Activated CD8-positive, alpha-beta T cell treated with anti-CD3 and anti-CD28 coated beads for 36 hours (primary cell): ENCODE results near the gene GPRC5A. TPM values are rescaled to one million over a fixed set of nuclear protein-coding genes. Genes with fewer than 3 reads are reported as not detected.

Experiments
- ATAC-seq: fragments of 200-7000 bp; cut with Tn5 transposase; one replicate; pipeline ENCODE4 v1.10.0; 2021; ENCODE audit warnings: mild to moderate bottlenecking, moderate library complexity
- CTCF ChIA-PET: fragments of 350-600 bp; sonication (Branson Sonifier 250); formaldehyde crosslinking; loops from one replicate; lab custom pipeline; 2021; ENCODE audit warnings: antibody characterized with exemption; lab: Charles Lee
- POLR2A ChIA-PET: fragments of 350-600 bp; sonication (Branson Sonifier 250); formaldehyde crosslinking; loops from one replicate; lab custom pipeline; 2021; ENCODE audit warnings: antibody characterized with exemption; lab: Charles Lee
- DNase-seq: peaks from one replicate; pipeline ENCODE4 v3.0.0-alpha.2; 2020
- H3K27ac Mint-ChIP-seq: one replicate; pipeline ENCODE4 v1.8.0; 2021; ENCODE audit warnings: mild to moderate bottlenecking, mixed read lengths
- H3K27me3 Mint-ChIP-seq: one replicate; pipeline ENCODE4 v1.8.0; 2021; ENCODE audit warnings: mixed read lengths
- H3K36me3 Mint-ChIP-seq: one replicate; pipeline ENCODE4 v1.8.0; 2021; ENCODE audit warnings: low read depth, mixed read lengths
- H3K4me1 Mint-ChIP-seq: one replicate; pipeline ENCODE4 v1.8.0; 2021; ENCODE audit warnings: low read depth, mixed read lengths
- H3K4me3 Mint-ChIP-seq: one replicate; pipeline ENCODE4 v1.8.0; 2021; ENCODE audit warnings: mild to moderate bottlenecking, moderate library complexity, mixed read lengths
- H3K9me3 Mint-ChIP-seq: one replicate; pipeline ENCODE4 v1.8.0; 2021; ENCODE audit warnings: mixed read lengths
- CTCF ChIP-seq: fragments of 200-600 bp; IDR thresholded peaks from one replicate; pipeline ENCODE4 v1.8.0; 2022; ENCODE audit warnings: antibody characterized with exemption, mild to moderate bottlenecking
- intact Hi-C: fragments of 100-400 bp; cut with micrococcal nuclease; formaldehyde crosslinking; loops from one replicate; pipeline ENCODE4 v1.10.0; 2022
- total RNA-seq, 2 experiments: library from RNA; stranded (reverse); gene quantifications; one replicate each; pipeline ENCODE4 v1.2.3, GENCODE V29; 2021

Gene GPRC5A
- total RNA-seq, 2 experiments from 2014 or later: 0.11 TPM; not detected in 1

GRCh38 chr12:12900786-12901157 is 9.4 kb downstream of the GPRC5A start:
- TF ChIP-seq CTCF: no peak
- peaks cover 6% of the 10 kb centered on the region for H3K27me3 Mint-ChIP-seq
- peaks cover 17% of the 10 kb centered on the region for H3K4me1 Mint-ChIP-seq
- no peaks in the 10 kb centered on the region for H3K9me3 Mint-ChIP-seq
- no peak overlapping the region for H3K27ac Mint-ChIP-seq
- H3K4me3 Mint-ChIP-seq: no peak overlapping the region
- ChIA-PET CTCF (no interaction called here), POLR2A (interaction anchor here (1.5 kb wide), 1 partner anchor 10 kb away, joined by 6 read pairs; the partner anchor contains the start of gene GPRC5A)
- intact Hi-C loops: no loop called here
- ATAC-seq: no peak
- no peaks in the 10 kb centered on the region for H3K36me3 Mint-ChIP-seq
- DNase-seq: no peak

- intact Hi-C loops: no loop called here
- ChIA-PET CTCF (no interaction called here), POLR2A (interaction anchor here (1.5 kb wide), 1 partner anchor 10 kb away, joined by 6 read pairs; the partner anchor contains the start of gene GPRC5A)
- DNase-seq (peak; percentile 31), ATAC-seq (no peak)
- Mint-ChIP-seq H3K36me3 (no peaks in the 10 kb centered on the region), H3K27ac (no peak overlapping the region), H3K4me1 (peaks cover 17% of the 10 kb centered on the region), H3K4me3 (no peak overlapping the region), H3K9me3 (no peaks in the 10 kb centered on the region), H3K27me3 (peaks cover 6% of the 10 kb centered on the region)
- TF ChIP-seq CTCF: no peak
Observed at GRCh38 chr12:12901158-12901791, 9.9 kb downstream of the GPRC5A start.

- Mint-ChIP-seq H3K4me3 (no peak overlapping the region), H3K9me3 (no peaks in the 10 kb centered on the region), H3K4me1 (peaks cover 17% of the 10 kb centered on the region), H3K27me3 (peaks cover 6% of the 10 kb centered on the region), H3K36me3 (no peaks in the 10 kb centered on the region), H3K27ac (no peak overlapping the region)
- ChIA-PET POLR2A (no interaction called here), CTCF (interaction anchor here (0.9 kb wide), 1 partner anchor 14 kb away, joined by 3 read pairs; no protein-coding TSS in a partner anchor)
- no peak for DNase-seq
- ATAC-seq: no peak
- TF ChIP-seq CTCF: no peak
- intact Hi-C loops: no loop called here
Observed at GRCh38 chr12:12902036-12902435, 10.7 kb downstream of the GPRC5A start.

- no peak for TF ChIP-seq CTCF
- peaks cover 4% of the 10 kb centered on the region for H3K27me3 Mint-ChIP-seq
- no peak for ATAC-seq
- POLR2A ChIA-PET: no interaction called here
- H3K9me3 Mint-ChIP-seq: no peaks in the 10 kb centered on the region
- H3K36me3 Mint-ChIP-seq: no peaks in the 10 kb centered on the region
- intact Hi-C loops: no loop called here
- no peak overlapping the region for H3K27ac Mint-ChIP-seq
- H3K4me3 Mint-ChIP-seq: no peak overlapping the region
- peaks cover 17% of the 10 kb centered on the region for H3K4me1 Mint-ChIP-seq
- CTCF ChIA-PET: interaction anchor here (1.7 kb wide), 1 partner anchor 12 kb away, joined by 8 read pairs; no protein-coding TSS in a partner anchor
- no peak for DNase-seq
Observed at GRCh38 chr12:12903642-12904609, 12.6 kb downstream of the GPRC5A start.
